Urothelium cell line (cell line): Measurements from ENCODE around the gene TCIRG1.

Experiments
- DNase-seq: peaks from one replicate; pipeline ENCODE4 v3.0.0; 2011; ENCODE audit warnings: low spot score, mixed read lengths
- FAIRE-seq: peaks from 2 replicates; lab custom pipeline; 2011; peaks lifted over from hg19 to GRCh38; lab: Jason Lieb, UNC

TCIRG1 gene

DNA sequence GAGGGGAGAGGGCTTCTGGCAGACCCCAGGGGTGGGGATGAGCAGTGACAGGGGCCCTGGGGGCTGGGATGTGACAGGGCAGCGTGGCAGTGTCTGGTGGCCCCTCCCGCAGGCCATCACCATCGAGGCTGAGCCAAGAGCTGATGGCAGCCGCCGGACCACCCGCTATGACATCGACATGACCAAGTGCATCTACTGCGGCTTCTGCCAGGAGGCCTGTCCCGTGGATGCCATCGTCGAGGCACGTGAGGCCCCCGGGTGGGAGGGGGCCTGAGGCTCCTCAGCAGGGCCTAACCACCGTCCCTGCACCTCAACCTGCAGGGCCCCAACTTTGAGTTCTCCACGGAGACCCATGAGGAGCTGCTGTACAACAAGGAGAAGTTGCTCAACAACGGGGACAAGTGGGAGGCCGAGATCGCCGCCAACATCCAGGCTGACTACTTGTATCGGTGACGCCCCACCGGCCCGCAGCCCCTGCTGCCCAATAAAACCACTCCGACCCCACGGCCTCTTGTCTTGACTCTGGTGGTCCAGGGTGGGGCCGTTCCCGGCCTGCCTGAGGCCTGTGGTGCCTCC lies 2.6 kb upstream of the TCIRG1 start:
- FAIRE-seq (no peak), DNase-seq (no peak)

DNA sequence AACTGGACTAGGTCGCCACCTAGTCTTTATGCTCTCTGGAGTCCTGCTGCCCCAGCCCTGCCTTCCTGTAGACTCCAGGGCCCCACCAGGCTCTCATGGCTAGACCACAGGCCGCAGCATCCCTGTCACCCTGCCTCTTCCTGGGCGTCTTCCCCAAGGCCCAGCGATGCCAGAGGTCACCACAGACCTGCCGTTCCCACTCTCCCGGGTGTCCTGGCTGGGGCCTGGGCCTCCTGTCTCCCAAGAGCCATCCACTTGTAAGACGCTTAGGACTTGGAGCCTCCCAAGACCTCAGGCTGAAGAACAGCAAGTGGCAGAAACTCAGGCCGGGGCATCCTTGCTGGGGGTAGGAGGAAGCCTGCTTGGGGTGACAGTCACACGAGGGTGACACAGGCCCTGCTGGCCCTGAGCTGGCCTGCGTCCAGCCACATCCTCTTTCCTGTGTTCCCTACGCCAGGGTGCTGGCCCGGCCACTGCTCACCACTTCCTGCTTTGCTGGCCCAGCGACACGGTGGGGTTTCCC lies 2.0 kb upstream of the TCIRG1 start:
- no peak for FAIRE-seq
- DNase-seq, result no peak

DNA sequence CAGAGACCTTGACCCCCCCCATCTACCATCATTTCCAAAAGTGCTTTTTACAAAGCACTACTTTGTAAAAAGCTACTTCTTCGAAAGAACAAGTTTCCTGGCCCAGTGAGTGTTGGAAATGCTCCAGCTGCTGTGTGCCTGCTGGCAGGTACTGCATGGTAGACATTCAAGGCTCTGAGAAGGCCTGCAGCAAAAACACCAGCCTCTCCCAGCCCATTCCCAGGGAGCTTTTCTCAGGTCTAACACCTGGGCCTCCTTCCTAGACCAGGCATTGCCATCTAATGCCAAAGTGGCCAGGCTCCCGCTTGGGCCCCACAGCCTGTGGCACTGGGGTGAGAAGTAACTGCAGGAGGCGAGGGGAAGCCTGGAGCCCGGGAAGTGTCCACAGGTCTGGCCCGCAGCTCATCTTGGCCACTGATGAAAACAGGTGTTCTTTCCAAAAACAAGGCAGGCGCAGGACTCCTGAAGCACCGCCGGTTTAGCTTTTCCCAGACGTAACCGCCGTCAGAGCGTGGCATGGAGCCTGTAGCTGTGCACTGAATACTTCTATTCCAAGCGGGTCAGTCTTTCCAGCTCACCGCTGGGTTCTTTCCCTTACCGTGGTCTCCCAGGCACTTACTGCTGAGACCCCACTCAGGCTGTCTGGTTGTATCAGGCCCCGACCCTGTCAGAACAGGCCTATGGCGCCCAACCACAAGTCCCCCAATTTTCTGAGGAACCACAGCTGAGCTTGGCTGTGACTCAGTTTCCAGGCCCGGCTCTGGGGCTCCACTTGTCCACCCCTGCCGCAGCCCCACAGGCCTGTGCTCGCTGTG lies 1.2 kb upstream of the TCIRG1 start:
- DNase-seq (no peak), FAIRE-seq (no peak)

DNA sequence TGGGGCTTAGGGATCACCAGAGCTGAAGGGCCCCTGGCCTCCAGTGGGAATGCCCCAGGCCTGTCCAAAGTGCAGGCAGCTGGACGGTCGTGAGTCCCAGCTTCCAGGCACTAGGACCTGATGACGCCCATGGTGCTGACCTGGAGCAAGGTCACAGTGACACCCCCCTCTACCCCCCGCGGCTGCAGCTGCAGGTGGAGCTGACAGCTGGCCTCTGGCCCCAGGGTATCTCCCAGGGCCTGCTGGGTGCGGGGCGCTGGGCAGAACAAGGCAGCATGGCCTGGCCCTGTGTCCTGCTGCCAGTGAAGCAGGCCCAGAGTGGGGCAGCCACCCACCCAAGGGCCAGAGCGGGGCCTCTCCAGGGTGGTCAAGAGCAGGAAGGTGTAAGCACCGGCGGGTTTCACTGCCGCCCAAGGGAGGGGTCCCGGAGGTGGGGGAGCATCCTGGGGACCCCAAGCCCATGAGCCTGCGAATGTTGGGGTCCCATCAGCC lies 553 bp upstream of the TCIRG1 start:
- no peak for DNase-seq
- no peak for FAIRE-seq

DNA sequence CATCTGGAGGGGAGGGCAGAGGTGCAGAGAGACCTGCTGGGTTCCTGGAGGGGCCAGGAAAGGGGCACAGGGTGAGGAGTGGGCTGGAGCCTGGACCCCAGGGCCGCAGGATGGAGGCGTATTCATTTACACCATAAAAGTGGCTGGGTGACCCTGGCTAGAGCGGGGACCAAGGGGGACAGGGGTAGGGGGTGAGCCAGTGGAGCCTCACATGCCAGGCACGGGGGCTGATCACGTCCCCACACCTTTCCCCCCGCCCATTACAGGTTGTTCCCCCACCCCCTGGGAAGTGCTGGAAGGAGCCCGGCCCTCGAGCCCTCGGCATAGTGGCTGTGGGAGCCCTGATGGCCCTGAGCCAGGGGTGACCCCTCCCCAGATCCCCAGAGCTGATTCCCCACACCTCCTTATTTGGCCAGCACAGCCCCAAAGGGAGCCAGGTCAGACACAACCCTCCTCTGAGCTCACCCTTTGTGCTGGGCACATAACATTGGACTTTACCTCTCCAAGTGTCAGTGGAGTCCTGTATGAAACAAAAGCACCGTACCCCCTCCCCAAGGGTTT lies 781 bp downstream of the TCIRG1 start:
- no peak for FAIRE-seq

DNA sequence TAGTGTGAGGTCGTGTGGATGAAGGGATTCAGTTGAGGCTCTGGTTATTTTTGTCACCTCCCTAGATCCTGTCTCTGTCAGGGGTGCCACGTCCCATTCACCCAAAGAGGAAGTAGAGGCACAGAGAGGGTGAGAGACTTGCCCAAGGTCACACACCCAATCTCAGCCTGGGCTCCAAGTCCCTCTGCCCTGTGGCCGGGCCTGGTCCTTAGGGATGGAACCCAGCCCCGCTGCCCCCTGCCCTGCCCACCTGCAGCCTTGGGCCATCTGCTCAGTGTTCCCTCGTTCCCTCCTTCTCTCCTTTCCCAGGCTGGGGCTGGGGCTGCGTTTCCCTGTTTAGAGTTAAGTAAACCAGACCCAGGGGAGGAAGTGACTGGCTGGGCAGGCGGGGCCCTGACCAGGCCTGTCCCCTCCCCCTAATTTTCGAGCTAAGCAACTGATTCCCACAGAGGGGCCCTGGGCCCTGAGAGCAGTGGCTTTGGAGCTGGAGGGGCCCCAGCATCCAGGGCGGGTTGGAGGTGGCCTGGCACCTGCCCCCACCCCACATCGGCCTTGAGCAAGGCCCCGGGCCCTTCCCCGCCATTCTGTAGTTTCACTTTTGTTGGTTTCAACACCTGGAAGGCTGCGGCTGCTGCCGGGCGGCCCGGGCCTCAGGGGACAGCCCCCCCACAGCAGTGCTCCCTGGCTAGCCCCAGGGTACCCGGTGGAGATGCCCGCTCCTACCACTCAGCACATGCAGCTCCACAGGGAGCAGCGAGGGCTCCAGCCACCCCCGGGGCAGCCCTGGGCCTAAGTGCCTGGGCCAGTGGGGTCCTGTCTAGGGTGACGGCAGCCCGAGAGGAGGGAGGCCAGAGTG lies 1.5 kb downstream of the TCIRG1 start:
- FAIRE-seq, result no peak
- peak; percentile 62 for DNase-seq

More for the DNA sequence above, 781 bp downstream of the TCIRG1 start:
- no peak for DNase-seq

DNA sequence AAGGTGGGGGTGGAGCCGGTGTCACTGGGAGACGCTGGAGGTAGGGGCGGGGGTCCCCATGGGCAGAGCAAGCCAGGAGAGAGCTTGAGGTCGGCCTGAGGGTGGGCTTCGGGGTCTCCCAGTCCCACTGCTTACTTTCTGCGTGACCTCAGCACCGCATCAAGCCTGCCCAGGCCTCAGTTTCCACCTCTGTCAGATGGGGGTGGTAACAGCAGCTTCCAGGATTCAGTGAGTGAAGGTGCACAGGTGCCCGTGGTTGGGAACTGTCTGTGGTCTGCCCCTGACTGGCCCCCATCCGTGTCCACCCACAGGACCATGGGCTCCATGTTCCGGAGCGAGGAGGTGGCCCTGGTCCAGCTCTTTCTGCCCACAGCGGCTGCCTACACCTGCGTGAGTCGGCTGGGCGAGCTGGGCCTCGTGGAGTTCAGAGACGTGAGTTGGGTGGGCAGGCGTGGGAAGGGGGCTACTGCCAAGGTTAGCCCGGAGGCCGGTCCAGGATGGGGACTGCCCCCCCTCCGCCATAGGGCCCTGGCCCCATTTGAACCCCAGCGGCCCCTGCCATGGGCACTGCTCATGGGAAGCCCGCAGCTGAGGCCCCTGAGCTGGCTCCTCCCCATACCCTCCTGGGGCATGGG lies 2.2 kb downstream of the TCIRG1 start:
- FAIRE-seq (no peak), DNase-seq (no peak)

DNA sequence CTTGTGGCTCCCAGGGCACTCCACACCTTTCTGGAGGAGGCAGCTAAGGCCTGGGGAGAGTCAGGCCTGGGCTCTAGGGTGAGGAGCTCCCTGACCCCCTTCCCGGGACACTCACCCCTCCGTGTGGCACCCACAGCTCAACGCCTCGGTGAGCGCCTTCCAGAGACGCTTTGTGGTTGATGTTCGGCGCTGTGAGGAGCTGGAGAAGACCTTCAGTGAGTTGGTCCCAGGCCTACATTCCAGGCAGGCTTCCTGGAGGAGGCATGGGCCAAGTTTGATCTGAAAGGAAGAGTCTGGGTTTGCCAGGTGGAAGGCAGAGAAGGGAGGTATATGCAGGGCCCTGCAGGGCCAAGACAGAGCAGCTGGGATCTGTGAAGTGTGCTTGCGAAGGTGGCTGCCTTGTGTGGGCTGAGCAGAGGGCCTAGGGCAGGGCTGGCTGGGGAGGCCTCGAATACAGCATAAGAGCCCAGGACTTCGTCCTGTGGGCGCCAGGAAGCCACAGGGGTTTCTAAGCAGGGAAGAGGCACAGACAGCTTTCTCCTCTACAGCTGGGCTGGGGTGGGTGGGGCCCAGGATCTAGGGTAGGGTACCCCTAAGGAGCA lies 2.9 kb downstream of the TCIRG1 start:
- FAIRE-seq (no peak), DNase-seq (no peak)

DNA sequence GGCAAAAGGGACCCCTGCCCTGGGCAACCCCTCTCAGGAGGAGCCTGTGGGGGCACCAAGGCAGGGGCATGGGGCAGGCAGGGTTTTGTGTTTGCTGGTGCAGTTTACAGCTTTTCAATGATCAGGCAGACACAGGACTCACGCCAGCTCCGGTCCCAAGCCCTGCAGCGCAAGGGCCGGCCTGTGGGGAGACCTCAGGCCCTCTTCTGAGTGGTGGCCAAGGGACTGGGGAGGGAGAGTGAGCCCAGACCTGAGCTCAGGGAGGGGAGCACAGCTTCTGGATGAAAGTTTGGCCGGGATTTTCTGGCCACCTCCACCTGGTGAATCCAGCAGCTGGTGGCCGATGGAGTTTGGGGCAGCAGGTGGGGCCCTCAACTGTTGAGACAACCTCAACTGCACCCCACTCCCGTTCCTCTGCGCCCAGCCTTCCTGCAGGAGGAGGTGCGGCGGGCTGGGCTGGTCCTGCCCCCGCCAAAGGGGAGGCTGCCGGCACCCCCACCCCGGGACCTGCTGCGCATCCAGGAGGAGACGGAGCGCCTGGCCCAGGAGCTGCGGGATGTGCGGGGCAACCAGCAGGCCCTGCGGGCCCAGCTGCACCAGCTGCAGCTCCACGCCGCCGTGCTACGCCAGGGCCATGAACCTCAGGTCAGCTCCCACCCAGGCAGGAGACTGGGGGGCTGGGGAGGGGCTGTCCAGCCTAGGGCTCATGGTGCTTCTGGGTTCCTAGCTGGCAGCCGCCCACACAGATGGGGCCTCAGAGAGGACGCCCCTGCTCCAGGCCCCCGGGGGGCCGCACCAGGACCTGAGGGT lies 3.6 kb downstream of the TCIRG1 start:
- FAIRE-seq, result no peak
- DNase-seq, result no peak

DNA sequence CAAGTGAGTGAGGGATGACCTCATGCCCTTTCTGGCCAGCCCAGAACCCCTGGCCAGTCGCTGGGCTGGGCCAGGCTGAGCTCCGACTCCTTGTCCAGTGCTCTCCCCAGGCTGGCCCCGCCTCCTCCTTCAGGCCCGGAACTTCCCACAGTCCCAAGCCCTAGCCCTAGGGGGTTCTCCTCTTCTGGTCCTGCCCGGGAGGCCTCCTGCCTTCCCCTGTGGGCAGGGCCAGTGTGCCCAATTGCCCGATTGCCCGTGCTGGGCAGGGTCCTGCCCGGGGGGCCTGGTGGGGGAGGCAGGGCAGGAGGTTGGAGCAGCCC lies 4.2 kb downstream of the TCIRG1 start:
- no peak for DNase-seq
- no peak for FAIRE-seq

DNA sequence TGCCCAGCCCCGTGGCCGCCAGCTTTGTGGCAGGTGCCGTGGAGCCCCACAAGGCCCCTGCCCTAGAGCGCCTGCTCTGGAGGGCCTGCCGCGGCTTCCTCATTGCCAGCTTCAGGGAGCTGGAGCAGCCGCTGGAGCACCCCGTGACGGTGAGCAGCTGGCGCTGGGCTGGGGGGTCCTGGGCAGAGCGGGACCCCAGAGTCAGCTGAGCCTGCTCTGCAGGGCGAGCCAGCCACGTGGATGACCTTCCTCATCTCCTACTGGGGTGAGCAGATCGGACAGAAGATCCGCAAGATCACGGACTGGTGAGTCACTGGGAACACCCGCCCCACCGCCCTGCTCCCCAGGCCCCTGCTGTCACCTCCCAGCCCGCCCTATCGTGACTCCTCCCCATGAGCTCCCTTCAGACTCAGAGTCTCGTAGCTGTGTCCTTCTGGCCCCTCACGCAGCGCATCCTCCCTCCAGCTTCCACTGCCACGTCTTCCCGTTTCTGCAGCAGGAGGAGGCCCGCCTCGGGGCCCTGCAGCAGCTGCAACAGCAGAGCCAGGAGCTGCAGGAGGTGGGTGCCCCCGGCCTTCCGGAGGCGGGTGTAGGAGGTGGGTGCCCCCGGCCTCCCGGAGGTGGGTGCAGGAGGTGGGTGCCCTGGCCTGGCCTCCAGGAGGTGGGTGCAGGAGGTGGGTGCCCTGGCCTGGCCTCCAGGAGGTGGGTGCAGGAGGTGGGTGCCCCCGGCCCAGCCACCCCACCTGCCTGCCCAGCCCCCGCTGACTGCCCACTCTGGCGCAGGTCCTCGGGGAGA lies 4.7 kb downstream of the TCIRG1 start:
- DNase-seq, result no peak
- FAIRE-seq, result no peak

DNA sequence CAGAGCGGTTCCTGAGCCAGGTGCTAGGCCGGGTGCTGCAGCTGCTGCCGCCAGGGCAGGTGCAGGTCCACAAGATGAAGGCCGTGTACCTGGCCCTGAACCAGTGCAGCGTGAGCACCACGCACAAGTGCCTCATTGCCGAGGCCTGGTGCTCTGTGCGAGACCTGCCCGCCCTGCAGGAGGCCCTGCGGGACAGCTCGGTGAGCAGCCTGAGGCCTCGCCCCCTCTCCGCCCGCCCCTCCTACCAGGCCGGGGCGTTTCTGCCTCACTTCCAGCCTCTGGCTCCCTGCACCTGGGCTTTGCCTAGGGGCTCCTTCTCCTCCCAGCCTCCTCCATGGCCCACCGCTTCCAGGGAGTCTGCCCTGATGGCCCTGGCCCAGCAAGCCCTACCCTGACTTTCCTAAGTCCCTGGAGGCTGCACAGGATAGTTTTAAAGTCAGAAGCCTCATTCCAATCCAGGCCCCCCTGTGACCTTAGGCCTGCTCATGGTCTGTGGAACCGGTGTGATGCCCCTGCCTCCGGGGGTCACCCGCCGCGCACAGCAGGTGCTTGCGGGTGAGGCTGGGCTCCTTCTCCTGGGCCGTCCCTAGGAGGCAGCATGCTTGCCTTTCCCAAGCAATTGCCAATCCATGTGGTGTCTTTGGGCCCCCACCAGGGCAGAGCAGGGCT lies 5.5 kb downstream of the TCIRG1 start:
- DNase-seq (no peak), FAIRE-seq (no peak)

DNA sequence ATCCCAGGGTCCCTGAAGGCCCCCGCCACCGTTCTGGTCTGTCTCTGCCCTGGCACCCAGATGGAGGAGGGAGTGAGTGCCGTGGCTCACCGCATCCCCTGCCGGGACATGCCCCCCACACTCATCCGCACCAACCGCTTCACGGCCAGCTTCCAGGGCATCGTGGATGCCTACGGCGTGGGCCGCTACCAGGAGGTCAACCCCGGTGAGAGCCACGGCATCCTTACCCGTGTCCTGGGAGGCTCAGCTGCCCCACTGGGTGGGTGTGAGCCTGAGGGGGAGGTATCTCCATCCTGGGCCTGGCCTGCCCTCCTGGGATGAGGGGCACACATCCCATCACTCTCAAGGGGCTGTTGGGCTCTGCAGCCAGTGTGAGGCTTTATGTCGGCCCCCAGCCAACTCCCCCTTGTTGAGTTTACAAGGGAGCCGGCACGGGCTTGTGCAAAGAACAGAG lies 6.1 kb downstream of the TCIRG1 start:
- DNase-seq (no peak), FAIRE-seq (no peak)

DNA sequence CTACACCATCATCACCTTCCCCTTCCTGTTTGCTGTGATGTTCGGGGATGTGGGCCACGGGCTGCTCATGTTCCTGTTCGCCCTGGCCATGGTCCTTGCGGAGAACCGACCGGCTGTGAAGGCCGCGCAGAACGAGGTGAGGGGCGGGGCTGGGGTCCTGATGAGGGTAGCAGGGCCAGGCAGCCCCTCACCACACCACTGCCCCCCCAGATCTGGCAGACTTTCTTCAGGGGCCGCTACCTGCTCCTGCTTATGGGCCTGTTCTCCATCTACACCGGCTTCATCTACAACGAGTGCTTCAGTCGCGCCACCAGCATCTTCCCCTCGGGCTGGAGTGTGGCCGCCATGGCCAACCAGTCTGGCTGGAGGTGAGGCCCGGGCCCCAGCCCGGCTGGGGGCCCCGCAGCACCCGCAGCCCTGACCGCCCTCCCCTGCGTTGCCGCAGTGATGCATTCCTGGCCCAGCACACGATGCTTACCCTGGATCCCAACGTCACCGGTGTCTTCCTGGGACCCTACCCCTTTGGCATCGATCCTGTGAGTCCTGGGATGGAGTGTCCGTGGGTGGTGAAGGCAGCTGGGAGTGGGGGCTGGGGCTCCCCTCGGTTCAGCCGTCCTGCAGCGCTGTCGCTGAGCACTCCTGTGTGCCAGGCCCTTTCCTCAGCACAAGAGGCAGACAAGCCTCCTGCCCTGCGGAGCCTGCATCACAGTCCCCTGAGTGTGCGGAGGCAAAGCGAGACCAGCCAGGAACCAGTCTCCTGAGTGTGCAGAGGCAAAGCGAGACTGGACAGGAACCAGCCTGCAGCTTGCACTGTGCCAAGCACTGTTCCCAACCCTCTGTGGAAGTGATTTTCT lies 8.8 kb downstream of the TCIRG1 start:
- DNase-seq, result no peak
- no peak for FAIRE-seq

DNA sequence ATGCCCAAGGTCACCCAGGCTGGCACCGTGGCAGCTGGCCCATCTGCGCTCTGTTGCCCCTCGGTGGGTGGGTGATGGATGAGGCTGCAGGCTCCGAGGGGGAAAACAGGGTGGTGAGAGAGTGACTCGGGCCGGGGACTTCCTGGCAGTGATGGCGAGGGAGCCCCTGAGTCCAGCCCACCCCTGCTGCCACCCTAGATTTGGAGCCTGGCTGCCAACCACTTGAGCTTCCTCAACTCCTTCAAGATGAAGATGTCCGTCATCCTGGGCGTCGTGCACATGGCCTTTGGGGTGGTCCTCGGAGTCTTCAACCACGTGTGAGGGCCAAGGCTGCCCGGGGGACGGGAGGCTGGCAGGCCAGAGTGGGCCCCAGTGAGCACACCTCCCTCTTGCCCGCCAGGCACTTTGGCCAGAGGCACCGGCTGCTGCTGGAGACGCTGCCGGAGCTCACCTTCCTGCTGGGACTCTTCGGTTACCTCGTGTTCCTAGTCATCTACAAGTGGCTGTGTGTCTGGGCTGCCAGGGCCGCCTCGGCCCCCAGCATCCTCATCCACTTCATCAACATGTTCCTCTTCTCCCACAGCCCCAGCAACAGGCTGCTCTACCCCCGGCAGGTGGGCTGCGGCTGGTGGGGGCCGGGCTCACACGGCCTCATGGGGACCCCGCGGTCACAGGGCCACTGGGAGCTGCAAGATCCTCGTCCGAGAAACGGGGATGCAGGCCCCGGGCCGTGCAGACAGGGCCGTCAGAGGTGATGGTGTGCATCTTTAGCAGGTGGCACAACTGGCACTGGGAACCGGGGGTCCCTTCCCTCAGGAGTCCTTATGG lies 10.1 kb downstream of the TCIRG1 start:
- DNase-seq (no peak), FAIRE-seq (no peak)
